Suprapubic skin (tissue), 4 donors: Measurements from ENCODE around the gene PSMD3.

ENCODE experiments used
- CTCF ChIP-seq, 2 donors: fragments of 200-600 bp in 1 of 2; fragments of 450-650 bp in 1 of 2; sonication (generic) in 1 of 2; IDR thresholded peaks; one replicate each; pipeline ENCODE4 v1.5.1; 2016 to 2019; ENCODE audit warnings: antibody characterized with exemption in 2 of 2, mild to moderate bottlenecking in 1 of 2, moderate library complexity in 1 of 2
- EP300 ChIP-seq: sonication (generic); formaldehyde crosslinking; IDR thresholded peaks from one replicate; pipeline ENCODE4 v1.6.1; 2017; ENCODE audit warnings: antibody characterized with exemption
- POLR2A ChIP-seq, 2 donors: fragments of 450-650 bp; IDR thresholded peaks; one replicate each; pipeline ENCODE4 v1.6.1; 2017; ENCODE audit warnings: antibody characterized with exemption in 2 of 2, mild to moderate bottlenecking in 2 of 2, moderate library complexity in 2 of 2
- POLR2AphosphoS5 ChIP-seq, 3 donors: sonication (generic); formaldehyde crosslinking; IDR thresholded peaks; one replicate each; pipeline ENCODE4 v1.6.1; 2017; ENCODE audit warnings: antibody characterized with exemption in 3 of 3

GRCh38 chr17:39994448-39994847 lies 13.8 kb downstream of the PSMD3 start:
- TF ChIP-seq CTCF (IDR thresholded peaks at IDR 0.05): no peak
- TF ChIP-seq POLR2A (IDR thresholded peaks at IDR 0.05): no peak
- no peak for TF ChIP-seq EP300
- no peak for TF ChIP-seq POLR2AphosphoS5 (IDR thresholded peaks at IDR 0.05)
